ENCODE measurements around the gene NBPF26.
"Not testable (repeated sequence)": the region's sequence is repeated elsewhere in the genome, so short reads cannot be mapped to it uniquely, and the experiment has no call there.

NBPF26 gene

GRCh38 chr1:120859615-120860234 is 136.0 kb downstream of the NBPF26 start:
- not testable (repeated sequence) for DNase-seq

- not testable (repeated sequence) for DNase-seq
Measured at GRCh38 chr1:120878206-120878605, 154.5 kb downstream of the NBPF26 start.

GRCh38 chr1:120880056-120880455 is 156.3 kb downstream of the NBPF26 start:
- DNase-seq: not testable (repeated sequence)

GRCh38 chr1:120881934-120882333 is 158.2 kb downstream of the NBPF26 start:
- not testable (repeated sequence) for DNase-seq

Data from CD4-positive, alpha-beta T cell treated with Interleukin-15 for 1 hour (primary cell).